Stimulated activated CD8-positive, alpha-beta memory T cell treated with anti-CD3 and anti-CD28 coated beads, Interleukin-7, amount 100 ng/mL, for 48 hours (primary cell): ENCODE data around the gene RNF187.
"Not testable (repeated sequence)": the region's sequence is repeated elsewhere in the genome, so short reads cannot be mapped to it uniquely, and the experiment has no call there.

Source experiments
- DNase-seq, 2 donors: peaks; one replicate each; pipeline ENCODE4 v3.0.0-alpha.2; 2020; ENCODE audit warnings: low read depth in 1 of 2; ENCODE audit errors: extremely low read depth in 1 of 2

Gene RNF187

GRCh38 chr1:228459091-228459993 is 27.8 kb upstream of the RNF187 start:
- no peak for DNase-seq

- no peak for DNase-seq
Measured at GRCh38 chr1:228460821-228461220, 26.4 kb upstream of the RNF187 start.

- DNase-seq, result no peak
Measured at GRCh38 chr1:228462560-228462959, 24.6 kb upstream of the RNF187 start.

- no peak for DNase-seq
Measured at GRCh38 chr1:228463009-228463558, 24.1 kb upstream of the RNF187 start.

DNA sequence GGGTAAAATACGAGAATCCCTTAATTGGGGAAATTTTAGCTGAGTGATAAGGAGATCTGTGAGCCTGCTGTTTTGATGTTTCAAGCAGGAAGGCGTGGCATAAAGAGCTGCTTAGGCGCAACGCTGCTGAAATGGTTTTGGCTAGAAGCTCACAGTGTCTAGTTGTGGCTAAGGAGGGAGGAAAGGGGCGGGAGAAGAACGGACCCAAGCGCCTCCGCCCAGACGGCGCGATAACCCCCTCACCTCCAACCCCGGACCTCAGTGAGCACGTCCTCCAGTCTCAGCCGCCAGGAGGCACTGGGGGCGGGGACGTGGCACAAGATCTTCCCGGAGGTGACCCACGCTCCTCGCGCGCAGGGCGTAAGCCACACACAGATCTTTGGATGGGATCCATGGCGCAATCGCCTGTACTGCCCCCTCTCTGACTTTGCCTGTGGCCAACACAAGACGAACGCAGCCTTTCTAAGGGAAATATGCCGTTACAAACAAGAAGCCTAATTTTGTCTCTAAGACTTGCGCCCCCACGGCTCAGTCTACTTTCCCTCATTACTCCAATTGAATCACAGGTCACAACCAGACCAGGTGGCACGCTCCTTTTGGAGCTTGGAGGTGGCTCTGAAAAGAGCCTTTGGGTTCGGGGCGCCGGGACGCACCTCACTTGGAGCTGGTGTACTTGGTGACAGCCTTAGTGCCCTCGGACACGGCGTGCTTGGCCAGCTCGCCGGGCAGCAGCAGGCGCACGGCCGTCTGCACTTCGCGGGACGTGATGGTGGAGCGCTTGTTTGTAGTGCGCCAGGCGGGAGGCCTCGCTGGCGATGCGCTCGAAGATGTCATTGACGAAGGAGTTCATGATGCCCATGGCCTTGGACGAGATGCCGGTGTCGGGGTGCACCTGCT is 23.4 kb upstream of the RNF187 start:
- peak; percentile 52 to 76 for DNase-seq

DNA sequence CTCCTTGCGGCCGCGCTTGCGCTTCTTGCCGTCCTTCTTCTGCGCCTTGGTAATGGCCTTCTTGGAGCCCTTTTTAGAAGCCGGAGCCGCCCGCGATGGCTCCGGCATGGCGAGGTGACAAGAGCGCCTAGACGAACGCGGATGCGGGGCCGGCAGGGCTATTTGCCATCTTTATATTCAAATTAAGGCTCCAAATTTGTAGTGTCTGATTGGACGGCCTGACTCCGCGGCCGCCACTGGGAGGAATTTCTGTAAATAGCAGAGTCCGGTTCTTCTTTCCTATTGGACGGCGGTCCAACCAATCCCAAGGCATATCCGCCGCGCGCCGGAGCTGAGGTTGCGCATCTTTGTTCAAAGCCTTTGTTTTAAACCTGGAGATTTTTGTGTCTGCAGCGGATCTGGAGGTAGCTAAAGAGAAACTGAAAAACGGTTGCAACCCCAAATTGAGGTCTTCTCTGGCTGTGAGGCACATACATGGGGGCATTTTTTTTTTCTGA is 22.6 kb upstream of the RNF187 start:
- DNase-seq, result peak; percentile 72 to 85

DNA sequence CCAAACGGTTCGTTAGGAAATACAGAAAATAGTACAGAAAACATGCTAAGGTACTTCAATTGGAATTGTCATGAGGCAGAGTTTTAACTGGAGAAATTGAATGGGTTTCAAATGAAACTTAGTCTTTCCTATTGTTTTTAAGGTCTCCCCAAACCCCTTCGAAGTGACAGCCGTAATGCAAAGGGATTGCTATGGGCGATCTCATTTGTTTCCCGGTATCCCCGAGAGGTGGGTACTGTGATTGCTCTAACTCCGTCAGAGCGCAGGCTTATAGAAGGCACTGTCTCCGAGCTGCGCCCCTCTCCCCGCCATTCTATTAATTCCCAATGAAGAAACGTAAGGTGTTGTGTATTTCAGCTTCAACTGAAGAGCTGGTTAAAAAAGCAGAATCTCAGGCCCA is 22.0 kb upstream of the RNF187 start:
- DNase-seq, result no peak

GRCh38 chr1:228465571-228466146 is 21.5 kb upstream of the RNF187 start:
- no peak for DNase-seq

GRCh38 chr1:228468188-228468587 is 19.0 kb upstream of the RNF187 start:
- DNase-seq, result not testable (repeated sequence)

DNA sequence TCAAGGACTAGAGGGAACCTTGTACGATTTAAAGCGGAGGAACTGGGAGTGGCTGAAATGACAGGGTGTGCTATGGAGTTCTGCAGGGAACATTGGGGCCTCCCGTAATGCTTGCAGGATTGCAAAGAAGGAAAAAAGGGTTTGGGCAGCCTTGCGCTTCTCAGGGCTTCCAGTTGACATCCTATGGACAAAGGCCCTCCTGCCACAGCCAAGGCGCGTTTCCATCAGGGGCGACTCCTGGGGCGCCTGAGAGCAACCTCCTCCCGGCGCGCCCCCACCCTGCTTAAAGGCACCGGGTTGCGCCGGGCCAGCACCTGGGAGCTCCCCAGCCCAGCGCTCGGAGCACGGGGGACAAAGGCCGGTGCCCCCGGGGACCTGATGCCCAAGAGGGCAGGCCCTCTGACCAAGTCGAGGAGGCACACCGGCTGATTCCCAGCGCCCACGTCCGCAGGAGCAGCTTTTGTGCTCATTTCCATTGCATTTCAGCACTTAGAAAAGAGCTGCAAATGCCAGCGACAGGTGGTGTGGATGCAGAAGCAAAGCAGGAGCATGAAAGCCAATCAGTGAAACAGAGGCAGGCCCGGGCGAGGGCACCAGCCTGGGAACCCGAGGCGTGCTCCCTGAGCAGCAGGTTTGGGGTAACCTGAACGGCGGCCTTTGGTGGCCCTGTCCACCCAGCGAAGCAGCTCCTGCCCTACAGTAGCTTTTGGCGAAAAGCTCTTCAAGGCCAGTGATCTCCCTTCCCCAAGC is 17.6 kb upstream of the RNF187 start:
- no peak for DNase-seq

- DNase-seq, result no peak
Measured at GRCh38 chr1:228471154-228471761, 15.9 kb upstream of the RNF187 start.

DNA sequence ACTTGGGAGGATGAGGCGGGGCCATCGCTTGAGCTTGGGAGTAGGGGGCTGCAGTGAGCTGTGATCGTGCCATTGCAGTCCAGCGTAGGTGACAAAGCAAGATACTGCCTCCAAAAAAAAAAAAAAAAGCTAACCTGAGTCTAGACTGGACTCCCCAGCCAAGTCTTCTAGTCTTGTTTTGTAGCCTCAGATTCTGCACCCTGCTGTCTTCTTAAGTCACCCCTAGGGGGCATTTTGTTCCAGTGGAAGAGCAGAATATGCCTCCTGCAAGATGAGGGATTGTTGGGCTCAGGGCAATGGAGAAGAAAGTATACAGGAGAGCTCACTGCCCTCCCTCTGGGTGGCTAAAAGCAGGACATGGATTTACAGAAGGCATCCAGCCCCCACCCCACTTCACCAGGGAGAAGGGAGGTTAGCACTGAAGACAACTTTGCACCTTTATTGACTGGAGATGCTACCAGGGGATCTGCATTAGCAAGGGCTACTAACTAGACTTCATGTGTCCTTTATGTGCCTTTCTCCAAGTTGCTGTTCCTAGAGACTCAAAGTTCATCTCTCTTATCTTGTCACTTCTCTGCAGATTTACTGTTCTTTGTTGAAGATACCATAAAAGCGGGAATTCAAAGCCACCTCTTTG is 15.3 kb upstream of the RNF187 start:
- DNase-seq, result no peak

GRCh38 chr1:228472655-228473054 is 14.5 kb upstream of the RNF187 start:
- DNase-seq, result no peak

- DNase-seq, result no peak
Measured at GRCh38 chr1:228474507-228474906, 12.7 kb upstream of the RNF187 start.

- no peak for DNase-seq
Measured at GRCh38 chr1:228475812-228476211, 11.4 kb upstream of the RNF187 start.

GRCh38 chr1:228477263-228477662 is 9.9 kb upstream of the RNF187 start:
- DNase-seq, result no peak

DNA sequence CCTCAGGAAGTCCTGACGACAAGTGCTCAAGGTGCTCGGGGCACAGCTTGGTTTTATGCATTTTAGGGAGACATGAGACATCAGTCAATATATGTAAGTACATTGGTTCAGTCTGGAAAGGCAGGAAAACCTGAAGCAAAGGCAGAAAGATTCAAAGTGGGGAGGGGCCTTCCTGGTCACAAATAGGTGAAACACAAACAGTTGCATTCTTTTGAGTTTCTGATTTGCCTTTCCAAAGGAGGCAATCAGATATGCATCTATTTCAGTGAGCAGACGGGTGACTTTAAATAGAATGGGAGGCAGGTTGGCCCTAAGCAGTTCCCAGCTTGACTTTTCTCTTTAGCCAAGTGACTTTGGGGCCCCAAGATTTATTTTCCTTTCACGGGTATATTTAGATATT is 8.9 kb upstream of the RNF187 start:
- no peak for DNase-seq

GRCh38 chr1:228478912-228479711 is 8.1 kb upstream of the RNF187 start:
- DNase-seq, result no peak
